SK-N-SH treated with all-trans-retinoic acid at 6 μM for 48 hours (cell line): ENCODE results near the gene RAB4B.

Experiments used
- TCF4 ChIP-seq: fragments of 250-450 bp; sonication (Bioruptor Pico); IDR thresholded peaks from 2 replicates; pipeline ENCODE4 v1.8.0; 2021; ENCODE audit warnings: mild to moderate bottlenecking, moderate library complexity, borderline replicate concordance
- TF ChIP-seq, protein P1 (sequence below): fragments of 250-450 bp; sonication (Bioruptor Pico); IDR thresholded peaks from 2 replicates; pipeline ENCODE4 v1.8.0; 2020; ENCODE audit warnings: mild to moderate bottlenecking, moderate library complexity, borderline replicate concordance

DNA sequence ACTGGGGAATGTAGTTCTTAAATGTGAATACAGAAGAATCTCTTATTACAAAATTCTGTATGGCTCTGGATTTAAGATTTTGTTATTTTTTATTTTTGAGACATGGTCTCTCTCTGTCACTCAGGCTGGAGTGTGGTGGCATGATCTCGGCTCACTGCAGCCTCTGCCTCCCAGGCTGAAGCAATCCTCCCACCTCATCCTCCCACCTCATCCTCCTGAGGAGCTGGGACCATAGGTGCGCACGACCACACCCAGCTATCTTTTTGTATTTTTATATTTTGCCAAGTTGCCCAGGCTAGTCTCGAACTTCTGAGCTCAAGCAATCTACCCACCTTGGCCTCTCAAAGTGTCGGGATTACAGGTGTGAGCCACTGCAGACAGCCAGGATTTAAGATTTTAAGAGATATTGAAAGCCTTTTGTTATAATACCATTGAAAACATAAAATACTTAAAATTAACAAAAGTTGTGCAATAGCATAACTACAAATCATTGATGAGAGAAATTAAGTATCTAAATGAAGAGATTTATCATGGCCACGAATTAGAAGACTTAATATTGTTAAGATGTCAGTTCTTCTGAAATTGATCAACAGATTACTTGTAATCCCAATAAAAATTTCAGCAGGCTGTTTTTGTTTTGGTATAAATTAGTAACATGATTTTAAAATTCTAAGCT is 58.8 kb downstream of the RAB4B start:
- TF ChIP-seq TCF4 (CRISPR knock-in tag): no peak
- TF ChIP-seq, protein P1, sequence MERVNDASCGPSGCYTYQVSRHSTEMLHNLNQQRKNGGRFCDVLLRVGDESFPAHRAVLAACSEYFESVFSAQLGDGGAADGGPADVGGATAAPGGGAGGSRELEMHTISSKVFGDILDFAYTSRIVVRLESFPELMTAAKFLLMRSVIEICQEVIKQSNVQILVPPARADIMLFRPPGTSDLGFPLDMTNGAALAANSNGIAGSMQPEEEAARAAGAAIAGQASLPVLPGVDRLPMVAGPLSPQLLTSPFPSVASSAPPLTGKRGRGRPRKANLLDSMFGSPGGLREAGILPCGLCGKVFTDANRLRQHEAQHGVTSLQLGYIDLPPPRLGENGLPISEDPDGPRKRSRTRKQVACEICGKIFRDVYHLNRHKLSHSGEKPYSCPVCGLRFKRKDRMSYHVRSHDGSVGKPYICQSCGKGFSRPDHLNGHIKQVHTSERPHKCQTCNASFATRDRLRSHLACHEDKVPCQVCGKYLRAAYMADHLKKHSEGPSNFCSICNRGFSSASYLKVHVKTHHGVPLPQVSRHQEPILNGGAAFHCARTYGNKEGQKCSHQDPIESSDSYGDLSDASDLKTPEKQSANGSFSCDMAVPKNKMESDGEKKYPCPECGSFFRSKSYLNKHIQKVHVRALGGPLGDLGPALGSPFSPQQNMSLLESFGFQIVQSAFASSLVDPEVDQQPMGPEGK: no peak
